Tibial nerve (tissue), 4 donors: ENCODE results near the gene CDC42SE2. TPM values are rescaled to one million over a fixed set of nuclear protein-coding genes. Genes with fewer than 3 reads are reported as not detected.

Source experiments
- DNase-seq, 2 donors: peaks; one replicate each; pipeline ENCODE4 v3.0.0-alpha.2; 2019; ENCODE audit warnings: low spot score in 2 of 2
- H3K27ac ChIP-seq, 4 donors: fragments of 200-600 bp; sonication (generic) in 3 of 4; one replicate each; pipeline ENCODE4 v1.5.1; 2017 to 2019; ENCODE audit warnings: mild to moderate bottlenecking in 1 of 4
- H3K27me3 ChIP-seq, 2 donors: fragments of 200-600 bp; sonication (generic) in 1 of 2; one replicate each; pipeline versions ENCODE4 v1.5.1 to v1.6.0; 2017 to 2019
- H3K36me3 ChIP-seq, 3 donors: fragments of 200-600 bp; sonication (generic); one replicate each; pipeline ENCODE4 v1.5.1; 2018 to 2019
- H3K4me1 ChIP-seq, 4 donors: fragments of 200-600 bp; sonication (generic) in 3 of 4; one replicate each; pipeline ENCODE4 v1.5.1; 2017 to 2019
- H3K4me3 ChIP-seq, 4 donors: fragments of 200-600 bp; sonication (generic) in 3 of 4; one replicate each; pipeline ENCODE4 v1.5.1; 2017 to 2019; ENCODE audit warnings: mild to moderate bottlenecking in 1 of 4, moderate library complexity in 1 of 4
- H3K9me3 ChIP-seq, 4 donors: fragments of 200-600 bp; sonication (generic) in 3 of 4; one replicate each; pipeline ENCODE4 v1.5.1; 2017 to 2019
- CTCF ChIP-seq, 5 experiments: fragments of 200-600 bp in 3 of 5; fragments of 450-650 bp in 2 of 5; sonication (generic) in 3 of 5; IDR thresholded peaks; one replicate each; pipeline ENCODE4 v1.5.1; 2016 to 2019; ENCODE audit warnings: antibody characterized with exemption in 5 of 5, mild to moderate bottlenecking in 3 of 5, moderate library complexity in 2 of 5
- EP300 ChIP-seq, 2 donors: sonication (generic); formaldehyde crosslinking; IDR thresholded peaks; one replicate each; pipeline ENCODE4 v1.6.1; 2017; ENCODE audit warnings: antibody characterized with exemption in 2 of 2, mild to moderate bottlenecking in 1 of 2
- POLR2A ChIP-seq, 2 donors: fragments of 450-650 bp; IDR thresholded peaks; one replicate each; pipeline ENCODE4 v1.6.1; 2017; ENCODE audit warnings: antibody characterized with exemption in 2 of 2, mild to moderate bottlenecking in 2 of 2, moderate library complexity in 2 of 2
- WGBS, 2 donors: methylation state at CpG; one replicate each; pipeline ENCODE4 v1.1.5; 2018; 5-methylcytosine and 5-hydroxymethylcytosine counted together
- total RNA-seq, 4 donors: library from RNA; depleted of rRNA; stranded (reverse); fragments of >200 nt; gene quantifications; one replicate each; pipeline ENCODE4 v1.1.0, GENCODE V29; 2016

Gene CDC42SE2
- total RNA-seq, 4 donors from 2014 or later, result 23.1 to 31.8 (median 28.0) TPM

DNA sequence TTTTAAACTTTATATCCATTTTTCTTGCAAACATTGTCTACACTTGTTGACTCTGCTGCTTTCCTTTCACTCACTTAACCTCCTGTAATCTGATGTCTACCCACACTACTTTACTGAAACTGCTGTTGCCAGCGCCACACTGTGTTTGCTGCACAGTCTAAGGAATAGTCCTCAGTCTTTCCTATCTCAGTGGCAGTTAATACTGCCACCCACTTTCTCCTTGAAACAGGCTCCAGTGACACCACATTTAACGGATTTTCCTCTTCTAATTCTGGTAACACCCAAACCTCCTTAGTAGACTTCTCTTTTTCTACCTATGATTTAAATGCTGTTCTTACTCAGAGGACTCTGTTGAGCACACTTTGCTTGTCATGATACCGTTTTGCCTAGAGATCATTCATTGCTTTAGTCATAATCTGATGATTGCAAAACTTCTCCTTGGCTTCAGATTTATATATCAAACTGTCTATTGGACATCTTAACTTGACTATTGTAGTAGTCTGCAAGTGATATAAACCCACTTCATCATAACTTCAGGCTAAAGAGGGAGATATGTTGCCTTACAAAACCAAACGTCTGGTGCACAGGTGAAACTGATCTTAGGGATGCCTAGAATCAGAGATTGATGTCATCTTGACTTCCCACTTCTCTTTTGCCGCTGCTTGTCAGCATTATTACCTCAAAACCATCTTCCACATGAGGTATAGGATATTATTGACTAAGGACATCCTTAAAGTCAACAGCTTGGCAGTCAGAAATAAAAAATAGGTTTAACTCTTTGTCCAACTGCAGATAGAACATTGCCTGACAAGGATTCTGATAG lies 94.1 kb downstream of the CDC42SE2 start:
- H3K9me3 ChIP-seq, result no peaks in the 10 kb centered on the region
- peaks cover 0 to 21% (median 0%) of the 10 kb centered on the region in 3 donors for H3K36me3 ChIP-seq
- H3K27ac ChIP-seq, result no peak overlapping the region
- TF ChIP-seq POLR2A (IDR thresholded peaks at IDR 0.05), result no peak
- TF ChIP-seq EP300 (IDR thresholded peaks at IDR 0.05), result no peak
- no peak for TF ChIP-seq CTCF (IDR thresholded peaks at IDR 0.05)
- no peak for DNase-seq
- WGBS, 2 donors, result 66 to 78% methylated on average over 5 of the region's 5 CpGs
- H3K27me3 ChIP-seq, result no peaks in the 10 kb centered on the region
- peaks cover 0 to 10% (median 4%) of the 10 kb centered on the region in 4 donors for H3K4me1 ChIP-seq
- no peak overlapping the region for H3K4me3 ChIP-seq

GRCh38 chr5:131361677-131362315 lies 97.9 kb downstream of the CDC42SE2 start:
- Histone ChIP-seq H3K36me3 (peaks cover 0 to 21% (median 0%) of the 10 kb centered on the region in 3 donors), H3K27me3 (no peaks in the 10 kb centered on the region), H3K4me3 (no peak overlapping the region), H3K9me3 (no peaks in the 10 kb centered on the region), H3K27ac (no peak overlapping the region), H3K4me1 (no peaks in the 10 kb centered on the region)
- TF ChIP-seq CTCF (IDR thresholded peaks at IDR 0.05) (no peak), EP300 (IDR thresholded peaks at IDR 0.05) (no peak), POLR2A (IDR thresholded peaks at IDR 0.05) (no peak)
- 90 to 92% methylated on average over 15 of the region's 15 CpGs for WGBS, 2 donors
- DNase-seq, result no peak

- Histone ChIP-seq H3K27ac (no peak overlapping the region), H3K9me3 (no peaks in the 10 kb centered on the region), H3K36me3 (peaks cover 0 to 21% (median 0%) of the 10 kb centered on the region in 3 donors), H3K27me3 (no peaks in the 10 kb centered on the region), H3K4me3 (no peak overlapping the region), H3K4me1 (no peaks in the 10 kb centered on the region)
- TF ChIP-seq EP300 (IDR thresholded peaks at IDR 0.05) (no peak), CTCF (IDR thresholded peaks at IDR 0.05) (no peak), POLR2A (IDR thresholded peaks at IDR 0.05) (no peak)
- 96% methylated on average over 6 of the region's 6 CpGs for WGBS, 2 donors
- no peak for DNase-seq
Measured at GRCh38 chr5:131363811-131364506, 100.1 kb downstream of the CDC42SE2 start.

GRCh38 chr5:131364507-131365050 lies 100.7 kb downstream of the CDC42SE2 start:
- TF ChIP-seq EP300 (IDR thresholded peaks at IDR 0.05) (no peak), CTCF (IDR thresholded peaks at IDR 0.05) (no peak), POLR2A (IDR thresholded peaks at IDR 0.05) (no peak)

More at GRCh38 chr5:131364507-131365050, 100.7 kb downstream of the CDC42SE2 start:
- peaks cover 0 to 17% (median 0%) of the 10 kb centered on the region in 3 donors for H3K36me3 ChIP-seq
- no peaks in the 10 kb centered on the region for H3K4me1 ChIP-seq
- no peaks in the 10 kb centered on the region for H3K27me3 ChIP-seq
- DNase-seq, result no peak
- H3K27ac ChIP-seq, result no peak overlapping the region
- WGBS, 2 donors, result 77% methylated on average over 1 of the region's 1 CpG
- no peaks in the 10 kb centered on the region for H3K9me3 ChIP-seq
- no peak overlapping the region for H3K4me3 ChIP-seq
